Measurements from ENCODE around the gene ARHGAP10.

The ARHGAP10 gene

DNA sequence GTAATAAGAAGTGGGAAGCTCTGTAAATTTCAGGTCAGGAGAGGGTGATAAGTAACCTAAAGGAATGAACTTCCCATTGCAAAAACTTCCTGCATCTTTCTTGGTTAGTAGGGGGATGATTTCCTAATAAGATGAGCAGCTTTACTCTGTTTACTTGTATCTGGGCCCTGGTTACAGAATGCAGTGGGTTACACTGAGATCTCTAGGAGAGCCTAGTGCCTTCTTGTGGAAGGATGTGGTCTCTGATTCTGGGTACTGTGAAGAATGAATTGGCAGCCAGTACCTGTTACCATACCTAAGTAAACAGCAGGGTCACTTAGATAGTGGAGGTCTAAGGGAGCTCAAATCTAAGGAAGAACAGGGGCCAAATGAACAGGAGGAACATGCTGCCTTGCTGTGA is 320.6 kb downstream of the ARHGAP10 start:
- no peak for DNase-seq

GRCh38 chr4:148053298-148054003 is 321.6 kb downstream of the ARHGAP10 start:
- no peak for DNase-seq

DNA sequence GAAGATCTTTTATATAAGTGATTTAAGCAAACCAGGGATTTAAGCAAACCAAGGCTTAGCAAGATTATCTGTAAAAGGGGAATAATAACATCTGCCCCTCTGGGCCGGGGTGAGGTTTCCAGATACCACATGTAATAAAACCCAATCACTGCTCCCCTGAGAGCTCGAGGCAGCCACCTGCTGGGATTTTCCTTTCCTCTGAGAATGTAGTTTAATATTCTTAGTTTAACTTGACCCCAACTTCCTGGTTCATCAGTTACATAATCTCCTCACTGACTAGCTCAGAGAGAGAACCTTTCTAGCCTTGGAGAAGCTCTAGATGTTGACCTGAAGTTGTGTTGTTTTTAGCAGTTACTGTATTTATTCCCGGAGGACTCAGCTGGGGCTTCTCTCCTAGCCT is 322.4 kb downstream of the ARHGAP10 start:
- no peak for DNase-seq

DNA sequence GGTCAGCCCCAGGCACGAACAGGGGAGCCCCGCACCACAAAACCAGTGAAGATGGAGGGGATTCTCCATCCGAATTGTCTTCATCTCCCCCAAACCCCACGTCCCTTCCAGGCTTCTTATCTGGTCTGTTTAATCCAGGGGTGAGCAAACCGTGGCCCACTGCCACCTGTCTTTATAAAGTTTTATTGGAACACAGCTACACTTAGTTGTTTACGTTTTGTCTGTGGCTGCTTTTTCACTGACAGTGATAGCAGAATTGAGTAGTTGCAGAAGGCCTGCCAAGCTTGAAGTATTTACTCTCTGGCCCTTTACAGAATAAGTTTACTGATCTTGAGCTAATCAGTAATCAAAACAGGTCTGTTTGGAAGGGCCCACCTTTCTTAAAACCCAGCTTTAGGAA is 324.0 kb downstream of the ARHGAP10 start:
- no peak for DNase-seq

GRCh38 chr4:148056879-148057278 is 325.0 kb downstream of the ARHGAP10 start:
- peak; percentile 47 for DNase-seq

DNA sequence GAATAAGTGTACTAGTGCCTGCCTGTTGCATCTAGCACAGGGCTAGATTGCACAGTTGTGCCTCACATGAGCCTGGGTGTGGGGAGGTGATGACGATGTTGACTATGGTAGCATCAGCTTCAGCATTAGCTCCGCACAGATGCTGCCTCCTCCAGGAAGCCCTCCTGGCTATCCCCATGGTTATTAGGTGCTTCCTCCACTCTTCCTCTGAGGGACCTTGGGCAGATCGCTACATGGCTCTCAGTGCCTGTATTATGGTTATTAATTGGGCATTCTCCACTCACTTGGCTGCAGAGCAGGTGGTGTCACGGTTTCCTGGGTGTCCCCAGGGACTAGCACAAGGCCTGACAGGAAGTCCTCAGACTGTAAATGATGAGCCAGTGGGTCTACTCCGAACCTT is 325.6 kb downstream of the ARHGAP10 start:
- DNase-seq = no peak

GRCh38 chr4:148057984-148058859 is 326.3 kb downstream of the ARHGAP10 start:
- DNase-seq = no peak

GRCh38 chr4:148059617-148060180 is 327.8 kb downstream of the ARHGAP10 start:
- DNase-seq = no peak

GRCh38 chr4:148060264-148061140 is 328.6 kb downstream of the ARHGAP10 start:
- peak; percentile 26 for DNase-seq

DNA sequence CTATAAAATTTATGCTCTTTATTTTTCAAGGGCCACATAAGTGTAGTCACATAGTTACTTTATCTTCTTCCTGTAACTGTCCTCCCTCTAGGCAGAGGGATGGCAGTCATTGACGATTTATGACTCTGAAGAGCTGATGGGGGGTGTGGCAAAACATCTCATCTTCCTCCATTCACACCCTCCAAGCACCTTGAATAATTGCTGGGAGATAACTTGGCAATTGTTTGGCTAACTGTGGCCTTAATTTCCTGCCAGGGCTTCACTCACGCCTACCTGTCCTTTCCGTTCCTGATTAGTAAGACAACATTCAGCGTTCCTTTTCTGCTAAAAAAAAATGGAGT is 329.2 kb downstream of the ARHGAP10 start:
- no peak for DNase-seq

- DNase-seq = no peak
Measured at GRCh38 chr4:148061795-148062194, 329.9 kb downstream of the ARHGAP10 start.

DNA sequence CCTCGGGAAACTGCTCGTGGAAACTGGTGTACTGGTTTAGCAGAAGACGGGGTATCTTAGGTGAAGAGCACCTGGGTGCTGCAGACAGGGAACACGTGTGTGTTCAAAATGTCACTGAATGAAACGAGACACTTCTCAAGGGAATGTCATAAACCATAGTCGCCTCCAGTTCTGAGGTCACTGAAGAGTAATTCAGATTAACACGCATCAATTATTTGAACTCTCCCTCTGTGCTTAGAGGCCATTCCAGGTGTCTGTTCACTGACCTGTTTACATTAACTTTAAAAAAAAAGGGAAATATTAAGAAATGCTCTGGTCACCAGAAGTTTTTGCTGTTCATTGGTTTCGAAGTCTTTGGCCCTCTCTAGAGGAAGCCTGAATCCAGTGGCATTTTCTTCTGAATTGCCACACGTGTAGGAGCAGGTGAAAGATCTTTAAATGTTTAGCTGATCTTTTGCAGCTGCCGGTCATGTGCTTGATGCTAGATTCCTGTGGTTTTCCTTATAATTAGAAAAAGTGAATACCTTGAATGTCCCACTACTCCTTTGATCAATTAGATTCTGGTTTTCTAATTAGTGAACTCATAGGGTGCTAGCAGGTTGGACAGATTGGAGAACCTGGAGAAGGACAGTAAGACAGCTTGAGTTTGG is 330.5 kb downstream of the ARHGAP10 start:
- DNase-seq = no peak

GRCh38 chr4:148064451-148064850 is 332.6 kb downstream of the ARHGAP10 start:
- no peak for DNase-seq

- DNase-seq = no peak
Measured at GRCh38 chr4:148065075-148065474, 333.2 kb downstream of the ARHGAP10 start.

GRCh38 chr4:148067301-148067916 is 335.5 kb downstream of the ARHGAP10 start:
- no peak for DNase-seq

GRCh38 chr4:148068065-148068911 is 336.4 kb downstream of the ARHGAP10 start:
- no peak for DNase-seq

GRCh38 chr4:148069086-148069894 is 337.4 kb downstream of the ARHGAP10 start:
- DNase-seq = no peak

DNA sequence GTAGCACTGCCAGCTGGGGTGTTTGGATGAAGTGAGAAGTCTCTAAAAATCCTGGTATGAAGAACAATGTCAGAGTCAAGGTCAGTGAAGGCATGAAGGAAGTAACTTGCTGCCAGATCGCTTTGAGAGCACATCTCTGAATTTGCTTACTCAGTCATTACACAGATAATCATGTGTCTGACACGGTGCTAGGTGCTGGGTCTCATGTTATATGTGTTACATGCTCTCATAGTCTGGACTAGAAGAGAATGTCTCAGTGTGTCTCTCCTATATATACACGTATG is 337.9 kb downstream of the ARHGAP10 start:
- DNase-seq = no peak

- DNase-seq = no peak
Measured at GRCh38 chr4:148071009-148071408, 339.1 kb downstream of the ARHGAP10 start.

- DNase-seq = no peak
Measured at GRCh38 chr4:148072789-148073188, 340.9 kb downstream of the ARHGAP10 start.

Measured in activated naive CD4-positive, alpha-beta T cell treated with anti-CD3 and anti-CD28 coated beads, Interleukin-2, amount 50 U/mL, for 16 hours (primary cell).